ENCODE results near the gene ARID1B.

The ARID1B gene

GRCh38 chr6:157024745-157025144, 247.6 kb downstream of the ARID1B start:
- TF ChIP-seq, protein P1, sequence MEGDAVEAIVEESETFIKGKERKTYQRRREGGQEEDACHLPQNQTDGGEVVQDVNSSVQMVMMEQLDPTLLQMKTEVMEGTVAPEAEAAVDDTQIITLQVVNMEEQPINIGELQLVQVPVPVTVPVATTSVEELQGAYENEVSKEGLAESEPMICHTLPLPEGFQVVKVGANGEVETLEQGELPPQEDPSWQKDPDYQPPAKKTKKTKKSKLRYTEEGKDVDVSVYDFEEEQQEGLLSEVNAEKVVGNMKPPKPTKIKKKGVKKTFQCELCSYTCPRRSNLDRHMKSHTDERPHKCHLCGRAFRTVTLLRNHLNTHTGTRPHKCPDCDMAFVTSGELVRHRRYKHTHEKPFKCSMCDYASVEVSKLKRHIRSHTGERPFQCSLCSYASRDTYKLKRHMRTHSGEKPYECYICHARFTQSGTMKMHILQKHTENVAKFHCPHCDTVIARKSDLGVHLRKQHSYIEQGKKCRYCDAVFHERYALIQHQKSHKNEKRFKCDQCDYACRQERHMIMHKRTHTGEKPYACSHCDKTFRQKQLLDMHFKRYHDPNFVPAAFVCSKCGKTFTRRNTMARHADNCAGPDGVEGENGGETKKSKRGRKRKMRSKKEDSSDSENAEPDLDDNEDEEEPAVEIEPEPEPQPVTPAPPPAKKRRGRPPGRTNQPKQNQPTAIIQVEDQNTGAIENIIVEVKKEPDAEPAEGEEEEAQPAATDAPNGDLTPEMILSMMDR (IDR thresholded peaks at IDR 0.05; ENCODE audit: extremely low read depth, missing control alignments), result no peak
- DNase-seq (ENCODE audit: low spot score), result no peak

DNA sequence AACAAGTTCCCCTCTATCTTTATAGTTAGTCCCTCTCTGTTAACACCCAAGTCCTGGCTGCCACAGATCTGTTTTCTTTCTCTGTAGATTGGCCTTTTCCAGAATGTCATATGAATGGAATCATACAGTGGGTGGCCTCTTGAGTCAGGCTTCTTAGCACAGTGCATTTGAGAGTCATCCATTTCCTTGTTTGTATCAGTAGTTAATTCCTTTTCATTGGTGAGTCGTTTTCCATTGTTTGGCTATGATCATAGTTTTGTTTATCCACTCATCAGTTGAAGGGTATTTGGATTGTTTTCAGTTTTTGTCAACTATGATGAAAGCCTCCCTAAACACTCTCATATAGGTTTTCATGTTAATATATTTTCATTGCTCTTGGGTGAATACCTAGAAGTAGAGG, 248.3 kb downstream of the ARID1B start:
- no peak for DNase-seq (ENCODE audit: low spot score)
- TF ChIP-seq, protein P1 (IDR thresholded peaks at IDR 0.05; ENCODE audit: extremely low read depth, missing control alignments), result no peak

- peak; percentile 18 for DNase-seq (ENCODE audit: low spot score)
- TF ChIP-seq, protein P1 (IDR thresholded peaks at IDR 0.05; ENCODE audit: extremely low read depth, missing control alignments), result no peak
These were observed 253.0 kb downstream of the ARID1B start for GRCh38 chr6:157029980-157030690.

GRCh38 chr6:157030755-157031154, 253.6 kb downstream of the ARID1B start:
- TF ChIP-seq, protein P1 (IDR thresholded peaks at IDR 0.05; ENCODE audit: extremely low read depth, missing control alignments), result no peak
- no peak for DNase-seq (ENCODE audit: low spot score)

GRCh38 chr6:157032923-157033322, 255.7 kb downstream of the ARID1B start:
- DNase-seq (ENCODE audit: low spot score), result no peak
- TF ChIP-seq, protein P1 (IDR thresholded peaks at IDR 0.05; ENCODE audit: extremely low read depth, missing control alignments), result no peak

DNA sequence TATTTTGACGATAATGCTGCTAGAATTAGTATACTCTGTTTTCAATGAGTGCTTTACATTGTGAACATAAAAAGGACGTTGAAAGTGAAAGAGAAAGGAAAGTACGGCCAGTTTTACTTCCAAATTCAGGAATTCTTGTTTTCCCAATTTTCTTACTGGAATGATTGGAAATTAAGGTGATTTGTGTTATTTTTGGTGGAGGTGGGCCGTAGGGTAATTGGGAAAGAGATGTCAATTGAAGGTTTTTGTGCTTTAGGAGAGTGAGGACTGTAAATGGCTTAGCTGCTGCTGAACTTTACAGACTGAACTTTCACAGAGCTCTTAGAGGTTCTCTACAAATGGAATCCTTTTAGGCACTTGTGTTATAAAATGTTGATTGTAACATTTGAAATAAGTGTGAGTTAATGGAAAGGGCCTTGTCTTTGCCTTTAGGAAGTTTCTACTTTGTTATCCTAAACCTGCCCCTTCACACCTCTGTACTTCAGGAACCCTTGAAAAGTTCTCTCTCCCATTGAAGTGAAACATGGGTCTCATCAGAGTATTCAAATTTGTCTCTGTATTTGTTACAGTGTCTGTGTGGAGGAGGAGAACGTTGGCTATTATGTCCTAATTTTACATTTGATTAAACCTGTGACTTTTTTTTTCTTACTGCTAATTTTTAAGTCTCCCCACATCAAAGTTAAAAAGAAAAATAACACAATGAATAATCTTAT, 256.4 kb downstream of the ARID1B start:
- peak; percentile 18 for DNase-seq (ENCODE audit: low spot score)
- TF ChIP-seq, protein P1 (IDR thresholded peaks at IDR 0.05; ENCODE audit: extremely low read depth, missing control alignments), result no peak

DNA sequence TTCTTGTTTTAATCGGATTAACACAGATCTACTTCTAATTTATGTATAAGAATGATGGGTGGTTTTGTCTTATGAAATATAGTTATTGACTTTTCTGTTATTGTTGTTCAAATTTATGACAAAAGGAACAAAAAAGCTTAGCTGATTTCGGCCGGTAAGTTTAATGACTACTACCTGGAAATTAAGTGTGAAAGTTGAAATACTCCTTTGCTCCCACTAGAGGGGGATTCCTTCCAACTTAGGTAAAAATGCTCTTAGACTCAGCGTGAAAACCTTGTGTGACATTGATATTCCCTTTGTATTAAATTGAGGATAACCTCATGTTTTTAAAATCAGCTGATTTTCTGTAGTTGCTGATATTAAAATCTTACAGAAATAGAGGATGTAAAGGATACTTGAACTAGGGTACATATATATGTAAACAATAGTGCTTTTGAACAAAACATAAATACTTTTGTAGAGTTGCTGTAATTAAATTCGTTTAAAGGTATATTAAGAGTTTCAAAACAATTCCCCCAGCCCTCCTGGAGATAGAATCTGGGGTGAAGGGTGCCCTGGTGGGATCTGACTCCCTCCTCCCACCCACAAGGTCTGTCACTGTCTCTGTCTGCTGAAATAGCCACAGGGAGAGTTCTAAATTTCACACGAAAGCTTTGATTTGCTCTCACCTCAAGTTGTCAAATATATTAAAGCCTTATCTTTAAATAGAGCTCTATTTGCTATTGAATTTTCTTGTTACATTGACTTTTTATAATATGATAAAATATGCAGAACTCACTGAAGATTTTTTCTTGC, 257.5 kb downstream of the ARID1B start:
- peak; percentile 42 for DNase-seq (ENCODE audit: low spot score)
- TF ChIP-seq, protein P1 (IDR thresholded peaks at IDR 0.05; ENCODE audit: extremely low read depth, missing control alignments), result no peak
